Measurements from ENCODE around the gene BRS3.

The BRS3 gene

GRCh38 chrX:136531951-136532350 lies 44.2 kb downstream of the BRS3 start, which contains the start of gene VGLL1:
VGLL1 (plus strand) TSS chrX:136532215; CDS start chrX:136536021, 3,806 bp downstream.
- no peak within 1 kb of the TSS for H3K4me3 ChIP-seq (ENCODE audit: low read depth, low read length)
- H3K9me3 ChIP-seq (ENCODE audit: severe bottlenecking) = no peaks in the 10 kb centered on the region
- H3K27ac ChIP-seq = no peak within 1 kb of the TSS
- TF ChIP-seq CTCF (IDR thresholded peaks at IDR 0.05; ENCODE audit: low read depth, low read length) = no peak
- H3K27me3 ChIP-seq (ENCODE audit: insufficient read depth, low read depth, severe bottlenecking) = peaks cover 56% of the 10 kb centered on the region
- DNase-seq = no peak
- no peaks in the 10 kb centered on the region for H3K36me3 ChIP-seq

- Histone ChIP-seq H3K9me3 (ENCODE audit: severe bottlenecking) (no peaks in the 10 kb centered on the region), H3K36me3 (no peaks in the 10 kb centered on the region)
- TF ChIP-seq CTCF (IDR thresholded peaks at IDR 0.05; ENCODE audit: low read depth, low read length) = no peak
Observed at GRCh38 chrX:136534131-136534530, 46.4 kb downstream of the BRS3 start.

GRCh38 chrX:136538811-136539210 lies 51.1 kb downstream of the BRS3 start:
- no peaks in the 10 kb centered on the region for H3K36me3 ChIP-seq
- no peak overlapping the region for H3K27ac ChIP-seq
- no peak for TF ChIP-seq CTCF (IDR thresholded peaks at IDR 0.05; ENCODE audit: low read depth, low read length)
- H3K9me3 ChIP-seq (ENCODE audit: severe bottlenecking) = no peaks in the 10 kb centered on the region
- H3K27me3 ChIP-seq (ENCODE audit: insufficient read depth, low read depth, severe bottlenecking) = peaks cover 67% of the 10 kb centered on the region
- no peak overlapping the region for H3K4me3 ChIP-seq (ENCODE audit: low read depth, low read length)
- DNase-seq = no peak

More at GRCh38 chrX:136534131-136534530, 46.4 kb downstream of the BRS3 start:
- Histone ChIP-seq H3K4me3 (ENCODE audit: low read depth, low read length) (no peak overlapping the region), H3K27me3 (ENCODE audit: insufficient read depth, low read depth, severe bottlenecking) (peaks cover 65% of the 10 kb centered on the region), H3K27ac (no peak overlapping the region)
- no peak for DNase-seq

GRCh38 chrX:136540226-136540625 lies 52.5 kb downstream of the BRS3 start:
- H3K27me3 ChIP-seq (ENCODE audit: insufficient read depth, low read depth, severe bottlenecking) = peaks cover 74% of the 10 kb centered on the region
- no peaks in the 10 kb centered on the region for H3K9me3 ChIP-seq (ENCODE audit: severe bottlenecking)
- no peak for DNase-seq
- H3K27ac ChIP-seq = no peak overlapping the region
- no peak for TF ChIP-seq CTCF (IDR thresholded peaks at IDR 0.05; ENCODE audit: low read depth, low read length)
- H3K36me3 ChIP-seq = no peaks in the 10 kb centered on the region
- no peak overlapping the region for H3K4me3 ChIP-seq (ENCODE audit: low read depth, low read length)

GRCh38 chrX:136541294-136541693 lies 53.5 kb downstream of the BRS3 start:
- Histone ChIP-seq H3K27ac (no peak overlapping the region), H3K27me3 (ENCODE audit: insufficient read depth, low read depth, severe bottlenecking) (peaks cover 75% of the 10 kb centered on the region), H3K9me3 (ENCODE audit: severe bottlenecking) (no peaks in the 10 kb centered on the region), H3K4me3 (ENCODE audit: low read depth, low read length) (no peak overlapping the region), H3K36me3 (no peaks in the 10 kb centered on the region)
- no peak for DNase-seq
- TF ChIP-seq CTCF (IDR thresholded peaks at IDR 0.05; ENCODE audit: low read depth, low read length) = no peak

GRCh38 chrX:136542281-136542680 lies 54.5 kb downstream of the BRS3 start:
- no peaks in the 10 kb centered on the region for H3K9me3 ChIP-seq (ENCODE audit: severe bottlenecking)
- no peak for TF ChIP-seq CTCF (IDR thresholded peaks at IDR 0.05; ENCODE audit: low read depth, low read length)
- DNase-seq = no peak
- no peak overlapping the region for H3K4me3 ChIP-seq (ENCODE audit: low read depth, low read length)
- H3K27me3 ChIP-seq (ENCODE audit: insufficient read depth, low read depth, severe bottlenecking) = peaks cover 72% of the 10 kb centered on the region
- H3K36me3 ChIP-seq = no peaks in the 10 kb centered on the region
- H3K27ac ChIP-seq = no peak overlapping the region
